Transverse colon (tissue), 4 donors: ENCODE results near the gene CTPS1.

Source experiments
- CTCF ChIP-seq, 5 experiments: fragments of 200-600 bp in 3 of 5; fragments of 450-650 bp in 2 of 5; sonication (generic) in 3 of 5; IDR thresholded peaks; 1 replicate in 2 of 5; 2 replicates in 3 of 5; pipeline ENCODE4 v1.5.1; 2016 to 2017; ENCODE audit warnings: antibody characterized with exemption in 5 of 5, inconsistent platforms in 3 of 5, mild to moderate bottlenecking in 2 of 5, moderate library complexity in 1 of 5
- EP300 ChIP-seq: sonication (generic); formaldehyde crosslinking; IDR thresholded peaks from one replicate; pipeline ENCODE4 v1.6.1; 2017; ENCODE audit warnings: antibody characterized with exemption, low read depth
- POLR2A ChIP-seq: fragments of 450-650 bp; IDR thresholded peaks from one replicate; pipeline ENCODE4 v1.6.1; 2016; ENCODE audit warnings: antibody characterized with exemption, mild to moderate bottlenecking, moderate library complexity
- POLR2AphosphoS5 ChIP-seq, 3 donors: sonication (generic); formaldehyde crosslinking; IDR thresholded peaks; one replicate each; pipeline ENCODE4 v1.6.1; 2016; ENCODE audit warnings: antibody characterized with exemption in 3 of 3

GRCh38 chr1:40981691-40982448 is 2.4 kb downstream of the CTPS1 start:
- TF ChIP-seq CTCF (IDR thresholded peaks at IDR 0.05) (no peak), POLR2A (no peak), POLR2AphosphoS5 (IDR thresholded peaks at IDR 0.05) (no peak), EP300 (no peak)
